Epithelial cell of proximal tubule (primary cell): ENCODE data around the gene WDFY1. TPM values are rescaled to one million over a fixed set of nuclear protein-coding genes. Genes with fewer than 3 reads are reported as not detected.
"Not testable (repeated sequence)": the region's sequence is repeated elsewhere in the genome, so short reads cannot be mapped to it uniquely, and the experiment has no call there.

Experiments used
- DNase-seq: peaks from one replicate; pipeline ENCODE4 v3.0.0-alpha.2; 2011; ENCODE audit warnings: low read depth
- H3K4me3 ChIP-seq: 2 replicates; pipeline ENCODE4 v1.5.1; 2011; ENCODE audit warnings: low read depth, mild to moderate bottlenecking, low read length
- total RNA-seq: library from RNA; depleted of rRNA; stranded (reverse); fragments of >200 nt; gene quantifications from 2 replicates; pipeline ENCODE4 v1.2.3, GENCODE V29; 2015
- TF ChIP-seq, protein P1 (sequence below): conservative IDR thresholded peaks from 2 replicates; pipeline ENCODE4 v1.5.1; 2012; ENCODE audit warnings: low read depth, mild to moderate bottlenecking, low read length

The WDFY1 gene
- total RNA-seq, 1 donor from 2014 or later, result 27.5 TPM

DNA sequence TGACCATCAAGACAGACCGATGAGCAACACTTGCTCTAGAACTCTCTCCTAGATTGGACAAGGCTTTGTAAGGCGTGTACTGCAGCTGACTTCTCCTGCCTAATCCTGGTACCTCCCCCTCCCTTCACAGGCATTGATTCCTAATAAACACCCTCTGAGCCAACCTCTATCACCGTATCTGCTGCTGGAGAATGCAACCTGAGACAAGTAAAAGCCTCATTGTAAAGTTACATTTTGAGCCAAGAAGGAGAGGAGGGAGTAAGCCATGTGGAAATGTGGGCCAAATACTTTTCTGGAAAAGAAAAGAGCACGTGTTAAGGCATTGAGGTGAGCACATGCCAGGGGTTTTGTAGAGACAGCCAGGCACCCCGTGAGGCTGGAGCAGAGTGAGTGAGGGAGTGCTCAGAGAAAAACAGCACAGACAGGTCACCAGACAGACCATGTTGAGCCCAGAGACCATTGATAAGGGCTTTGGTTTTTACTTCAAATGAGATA lies 2.6 kb upstream of the WDFY1 start:
- no peak for DNase-seq
- no peak overlapping the region for H3K4me3 ChIP-seq
- TF ChIP-seq, protein P1, sequence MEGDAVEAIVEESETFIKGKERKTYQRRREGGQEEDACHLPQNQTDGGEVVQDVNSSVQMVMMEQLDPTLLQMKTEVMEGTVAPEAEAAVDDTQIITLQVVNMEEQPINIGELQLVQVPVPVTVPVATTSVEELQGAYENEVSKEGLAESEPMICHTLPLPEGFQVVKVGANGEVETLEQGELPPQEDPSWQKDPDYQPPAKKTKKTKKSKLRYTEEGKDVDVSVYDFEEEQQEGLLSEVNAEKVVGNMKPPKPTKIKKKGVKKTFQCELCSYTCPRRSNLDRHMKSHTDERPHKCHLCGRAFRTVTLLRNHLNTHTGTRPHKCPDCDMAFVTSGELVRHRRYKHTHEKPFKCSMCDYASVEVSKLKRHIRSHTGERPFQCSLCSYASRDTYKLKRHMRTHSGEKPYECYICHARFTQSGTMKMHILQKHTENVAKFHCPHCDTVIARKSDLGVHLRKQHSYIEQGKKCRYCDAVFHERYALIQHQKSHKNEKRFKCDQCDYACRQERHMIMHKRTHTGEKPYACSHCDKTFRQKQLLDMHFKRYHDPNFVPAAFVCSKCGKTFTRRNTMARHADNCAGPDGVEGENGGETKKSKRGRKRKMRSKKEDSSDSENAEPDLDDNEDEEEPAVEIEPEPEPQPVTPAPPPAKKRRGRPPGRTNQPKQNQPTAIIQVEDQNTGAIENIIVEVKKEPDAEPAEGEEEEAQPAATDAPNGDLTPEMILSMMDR, result no peak

DNA sequence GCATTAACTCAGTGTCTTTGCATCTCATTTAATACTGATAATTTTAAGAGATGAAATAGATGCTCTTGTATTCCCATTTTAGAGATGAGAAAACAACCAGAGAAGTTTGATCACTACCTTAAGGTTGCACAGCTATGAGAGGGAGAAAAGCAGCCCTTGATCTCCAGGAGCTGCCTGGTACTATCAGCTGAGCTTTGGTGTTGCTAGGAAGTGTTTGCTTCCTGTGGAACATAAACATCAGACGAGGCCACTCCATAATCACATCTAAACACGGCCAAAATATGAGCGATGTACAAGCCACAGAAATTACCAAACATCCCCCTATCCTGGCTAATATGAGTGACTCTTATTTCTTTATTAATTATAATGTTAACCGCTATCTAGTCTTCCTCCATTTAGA lies 620 bp upstream of the WDFY1 start:
- no peak overlapping the region for H3K4me3 ChIP-seq
- TF ChIP-seq, protein P1, result no peak
- no peak for DNase-seq

DNA sequence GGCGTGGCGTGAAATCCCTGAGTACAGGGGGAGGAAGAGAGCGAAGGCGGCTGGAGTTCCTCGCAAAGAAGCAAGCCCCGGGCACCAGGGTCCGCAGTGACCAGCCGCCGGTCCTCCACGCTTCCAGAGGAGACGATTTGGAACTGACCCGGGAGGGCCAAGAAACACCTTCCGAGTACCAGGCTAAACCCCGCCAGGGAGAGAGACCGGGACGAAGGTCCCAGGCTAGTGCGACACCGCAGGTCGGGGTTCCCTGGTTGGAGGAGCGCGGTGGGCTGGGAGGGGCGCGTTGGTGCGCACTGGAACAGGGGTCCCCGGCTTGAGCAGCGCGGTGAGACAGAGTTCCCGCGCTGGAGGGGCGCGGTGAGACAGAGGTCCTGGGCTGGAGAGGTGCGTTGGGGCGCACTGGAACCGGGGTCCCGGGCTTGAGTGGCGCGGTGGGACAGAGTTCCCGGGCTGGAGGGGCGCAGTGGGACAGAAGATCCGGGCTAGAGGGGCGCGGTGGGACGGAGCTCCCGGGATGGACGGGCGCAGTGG lies 901 bp downstream of the WDFY1 start:
- TF ChIP-seq, protein P1, result no peak
- H3K4me3 ChIP-seq, result peak overlapping the region; percentile 93
- DNase-seq, result no peak

DNA sequence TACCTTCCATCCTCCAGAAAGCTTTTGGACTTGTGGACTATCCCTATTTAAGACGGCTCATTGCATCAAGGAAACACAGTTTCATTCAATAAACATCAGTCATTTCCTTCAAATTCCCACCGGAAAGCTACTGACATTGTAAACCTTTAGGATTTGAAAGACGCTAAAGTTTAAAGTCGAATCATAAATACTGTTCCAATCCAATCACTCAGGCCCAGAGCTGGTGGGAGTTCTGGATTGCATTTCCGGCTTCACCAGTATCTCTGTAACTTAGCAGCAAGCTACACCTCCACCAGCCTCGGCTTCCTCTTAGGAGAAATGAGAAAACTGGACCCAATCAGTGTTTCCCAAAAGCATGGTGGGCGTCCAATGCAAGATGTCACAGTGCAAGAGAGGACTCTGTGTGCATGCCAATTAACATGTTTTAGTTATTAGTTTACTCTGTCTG lies 1.6 kb downstream of the WDFY1 start:
- no peak for DNase-seq
- peak overlapping the region; percentile 93 for H3K4me3 ChIP-seq
- TF ChIP-seq, protein P1, result no peak

DNA sequence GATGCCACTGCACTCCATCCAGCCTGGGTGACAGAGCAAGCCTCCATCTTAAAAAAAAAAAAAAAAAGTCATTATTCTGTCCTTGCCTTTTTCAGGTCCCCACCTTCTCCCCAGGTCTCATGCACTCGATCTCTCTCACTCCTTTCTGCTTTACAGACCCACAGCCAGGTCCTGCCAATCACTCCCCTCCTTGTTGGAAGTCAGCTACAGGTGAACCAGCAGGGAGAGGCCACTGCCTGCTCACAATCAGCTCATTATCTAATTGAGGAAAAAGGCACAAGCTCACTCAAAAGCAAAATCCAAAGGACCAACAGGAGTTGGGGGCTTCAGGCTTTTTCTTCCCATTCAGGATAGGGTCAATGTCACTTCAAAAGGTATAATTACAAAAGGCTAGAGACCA lies 2.0 kb downstream of the WDFY1 start:
- TF ChIP-seq, protein P1, result no peak
- DNase-seq, result no peak
- H3K4me3 ChIP-seq, result peak overlapping the region; percentile 93

DNA sequence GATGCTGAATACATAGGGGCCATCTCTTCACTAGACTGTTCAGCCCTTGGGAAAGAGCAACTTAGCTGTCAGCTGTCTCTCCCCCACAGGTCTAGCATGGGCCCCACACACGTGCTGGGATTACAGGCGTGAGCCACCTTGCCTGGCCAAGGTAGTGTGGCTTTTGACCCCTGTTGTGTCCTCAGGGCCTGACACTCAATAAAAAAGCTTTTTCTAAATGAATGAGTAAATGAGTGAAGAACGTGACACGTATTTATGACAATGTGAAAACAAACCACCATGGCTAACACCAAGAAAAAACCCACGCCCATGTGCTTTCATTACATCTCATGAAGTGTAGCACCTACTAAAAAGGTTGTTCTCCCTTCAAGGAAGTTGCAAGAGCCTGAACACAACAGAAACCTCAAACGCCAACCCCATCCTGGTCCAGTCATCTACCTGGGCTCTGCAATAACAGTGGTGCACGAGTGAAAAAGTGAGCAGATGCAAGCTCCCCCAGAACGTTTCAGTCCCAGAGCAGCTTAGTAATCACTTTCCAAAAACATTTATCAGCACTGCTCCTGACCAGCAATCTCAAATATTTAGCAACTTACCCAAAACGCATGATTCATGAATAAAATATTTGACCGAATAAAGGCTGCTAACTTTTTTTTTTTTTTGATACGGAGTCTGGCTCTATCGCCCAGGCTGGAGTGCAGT lies 3.4 kb downstream of the WDFY1 start:
- TF ChIP-seq, protein P1, result no peak
- H3K4me3 ChIP-seq, result no peak overlapping the region
- no peak for DNase-seq

DNA sequence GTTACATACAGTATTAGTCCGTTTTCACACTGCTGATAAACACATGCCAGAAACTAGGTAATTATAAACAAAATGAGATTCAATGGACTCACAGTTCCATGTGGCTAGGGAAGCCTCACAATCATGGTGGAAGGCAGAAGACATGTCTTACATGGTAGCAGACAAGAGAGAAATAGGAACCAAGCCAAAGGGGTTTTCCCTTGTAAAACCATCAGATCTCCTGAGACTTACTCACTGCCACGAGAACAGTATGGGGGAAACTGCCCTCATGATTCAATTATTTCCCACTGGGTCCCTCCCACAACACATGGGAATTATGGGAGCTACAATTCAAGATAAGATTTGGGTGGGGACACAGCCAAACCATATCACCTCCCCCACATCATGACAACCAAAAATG lies 5.7 kb downstream of the WDFY1 start:
- not testable (repeated sequence) for H3K4me3 ChIP-seq, DNase-seq
